ENCODE data around the gene BTBD17. TPM values are rescaled to one million over a fixed set of nuclear protein-coding genes. Genes with fewer than 3 reads are reported as not detected.

Gene BTBD17
- total RNA-seq, 1 experiment from 2014 or later = not detected

DNA sequence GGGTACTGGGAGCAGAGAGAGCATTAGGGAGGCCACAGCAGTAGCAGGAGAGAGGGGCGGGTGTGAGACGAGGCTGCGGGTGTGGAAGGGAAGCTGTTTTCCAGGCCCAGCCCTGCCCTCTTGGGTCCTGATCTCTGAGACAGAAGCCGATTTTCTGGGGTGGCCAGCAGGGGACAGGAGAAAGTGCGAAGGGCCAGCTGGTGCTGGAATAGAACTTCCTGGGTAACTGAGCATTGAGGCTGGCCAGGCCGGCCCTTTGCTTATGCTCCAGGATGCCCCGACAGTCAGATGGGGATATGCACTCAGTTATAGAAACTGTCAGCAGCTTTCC, 804 bp downstream of the BTBD17 start:
- H3K9me2 ChIP-seq (ENCODE audit: insufficient read depth) = no peaks in the 10 kb centered on the region
- intact Hi-C loops (cut with micrococcal nuclease) = loop anchor here (1.0 kb wide), 1 partner anchor 60 kb away; no protein-coding TSS in a partner anchor
- no peaks in the 10 kb centered on the region for H3K27me3 ChIP-seq (ENCODE audit: insufficient read depth, low read length)
- no peak overlapping the region for H3K4me2 ChIP-seq (ENCODE audit: low read length)
- H3K36me3 ChIP-seq (ENCODE audit: control insufficient read depth in 1 of 2, insufficient read depth in 2 of 2, low read length in 2 of 2) = no peaks in the 10 kb centered on the region
- H2AFZ ChIP-seq (ENCODE audit: low read depth, low read length, poor library complexity, severe bottlenecking) = no peak overlapping the region
- ChIA-PET CTCF (interaction anchor here (0.6 to 5.6 kb wide), 16 partner anchors 8 to 175 kb away, joined by 3 to 32 read pairs (median 6); no protein-coding TSS in a partner anchor), RAD21 (ENCODE audit: low non-redundant PET in 1 of 2, low total read pairs in 2 of 2, uncharacterized antibody in 2 of 2, unreplicated experiment in 2 of 2) (interaction anchor here in 1 of 2 experiments (0.8 kb wide), 1 partner anchor 55 kb away, joined by 3 read pairs; no protein-coding TSS in a partner anchor), POLR2A (interaction anchor here (0.9 kb wide), 1 partner anchor 60 kb away, joined by 3 read pairs; no protein-coding TSS in a partner anchor)
- no peak for DNase-seq (ENCODE audit: low read depth, low spot score)
- H3K9ac ChIP-seq (ENCODE audit: low read length) = no peak overlapping the region
- no peaks in the 10 kb centered on the region for H4K20me1 ChIP-seq (ENCODE audit: insufficient read depth)
- no TSS peak for BruUV-seq (replicated peaks)
- no peak for TF ChIP-seq CBX3 (IDR thresholded peaks at IDR 0.05; ENCODE audit: low read depth)
- TF ChIP-seq, protein P1, sequence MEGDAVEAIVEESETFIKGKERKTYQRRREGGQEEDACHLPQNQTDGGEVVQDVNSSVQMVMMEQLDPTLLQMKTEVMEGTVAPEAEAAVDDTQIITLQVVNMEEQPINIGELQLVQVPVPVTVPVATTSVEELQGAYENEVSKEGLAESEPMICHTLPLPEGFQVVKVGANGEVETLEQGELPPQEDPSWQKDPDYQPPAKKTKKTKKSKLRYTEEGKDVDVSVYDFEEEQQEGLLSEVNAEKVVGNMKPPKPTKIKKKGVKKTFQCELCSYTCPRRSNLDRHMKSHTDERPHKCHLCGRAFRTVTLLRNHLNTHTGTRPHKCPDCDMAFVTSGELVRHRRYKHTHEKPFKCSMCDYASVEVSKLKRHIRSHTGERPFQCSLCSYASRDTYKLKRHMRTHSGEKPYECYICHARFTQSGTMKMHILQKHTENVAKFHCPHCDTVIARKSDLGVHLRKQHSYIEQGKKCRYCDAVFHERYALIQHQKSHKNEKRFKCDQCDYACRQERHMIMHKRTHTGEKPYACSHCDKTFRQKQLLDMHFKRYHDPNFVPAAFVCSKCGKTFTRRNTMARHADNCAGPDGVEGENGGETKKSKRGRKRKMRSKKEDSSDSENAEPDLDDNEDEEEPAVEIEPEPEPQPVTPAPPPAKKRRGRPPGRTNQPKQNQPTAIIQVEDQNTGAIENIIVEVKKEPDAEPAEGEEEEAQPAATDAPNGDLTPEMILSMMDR (IDR thresholded peaks at IDR 0.05 in 2 of 3, conservative IDR thresholded peaks at IDR 0.05 in 1 of 3; ENCODE audit: borderline replicate concordance in 1 of 3, insufficient read depth in 1 of 3, low read depth in 2 of 3, low read length in 2 of 3) = peak in 1 of 3 experiments; percentile 9; a peak in 1 of 6 replicates
- H3K9me3 ChIP-seq (ENCODE audit: control insufficient read depth in 1 of 2, insufficient read depth in 1 of 2, low read depth in 1 of 2, low read length in 2 of 2) = no peaks in the 10 kb centered on the region
- peaks cover 0 to 8% of the 10 kb centered on the region in 2 experiments; a peak in 1 of 4 replicates for H3K4me1 ChIP-seq (ENCODE audit: control insufficient read depth in 1 of 2, insufficient read depth in 2 of 2, low read length in 2 of 2)
- ATAC-seq = peak; percentile 28; the same call in 1 of the 2 replicates
- H3K27ac ChIP-seq (ENCODE audit: low read depth, low read length) = no peak overlapping the region; the same call in 1 of the 2 replicates
- H3K4me3 ChIP-seq (replicated peaks in 1 of 2; ENCODE audit: low read depth in 1 of 2, low read length in 2 of 2) = no peak overlapping the region
- H3K79me2 ChIP-seq (ENCODE audit: insufficient read depth, low read length) = no peaks in the 10 kb centered on the region

DNA sequence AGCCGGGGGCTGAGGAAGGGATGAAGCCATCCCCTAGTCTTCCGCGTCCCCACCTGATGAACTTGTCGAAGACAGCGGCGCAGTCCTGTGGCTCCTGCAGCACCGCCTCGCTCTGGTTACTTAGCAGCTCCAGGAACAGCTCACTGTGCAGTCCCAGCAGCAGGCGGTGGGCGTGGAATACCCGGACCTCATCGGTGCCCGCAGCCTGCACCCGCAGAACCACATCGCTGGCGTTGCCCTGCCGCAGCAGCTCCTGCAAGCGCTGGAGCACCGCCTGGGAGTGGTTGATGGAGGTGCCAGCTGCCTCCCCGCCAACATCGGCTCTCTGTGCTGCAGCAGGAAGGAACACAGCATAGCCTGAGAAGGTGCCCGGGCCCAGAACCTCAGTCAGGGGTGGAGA, 1.8 kb downstream of the BTBD17 start:
- no peaks in the 10 kb centered on the region for H3K9me3 ChIP-seq (ENCODE audit: control insufficient read depth in 1 of 2, insufficient read depth in 1 of 2, low read depth in 1 of 2, low read length in 2 of 2)
- H3K4me3 ChIP-seq (replicated peaks in 1 of 2; ENCODE audit: low read depth in 1 of 2, low read length in 2 of 2) = no peak overlapping the region
- no peak overlapping the region for H3K27ac ChIP-seq (ENCODE audit: low read depth, low read length)
- no peaks in the 10 kb centered on the region for H3K36me3 ChIP-seq (ENCODE audit: control insufficient read depth in 1 of 2, insufficient read depth in 2 of 2, low read length in 2 of 2)
- H4K20me1 ChIP-seq (ENCODE audit: insufficient read depth) = no peaks in the 10 kb centered on the region
- H3K79me2 ChIP-seq (ENCODE audit: insufficient read depth, low read length) = no peaks in the 10 kb centered on the region
- ChIA-PET CTCF (interaction anchor here (1.6 to 5.6 kb wide), 4 partner anchors 8 to 60 kb away, joined by 6 to 32 read pairs (median 16); no protein-coding TSS in a partner anchor), RAD21 (ENCODE audit: low non-redundant PET in 1 of 2, low total read pairs in 2 of 2, uncharacterized antibody in 2 of 2, unreplicated experiment in 2 of 2) (no interaction called here), POLR2A (no interaction called here)
- BruUV-seq (replicated peaks) = no TSS peak
- DNase-seq (ENCODE audit: low read depth, low spot score) (no peak), ATAC-seq (no peak)
- H3K4me1 ChIP-seq (ENCODE audit: control insufficient read depth in 1 of 2, insufficient read depth in 2 of 2, low read length in 2 of 2) = peaks cover 0 to 8% of the 10 kb centered on the region in 2 experiments; a peak in 1 of 4 replicates
- H3K27me3 ChIP-seq (ENCODE audit: insufficient read depth, low read length) = no peaks in the 10 kb centered on the region
- no peak overlapping the region for H3K4me2 ChIP-seq (ENCODE audit: low read length)
- H3K9me2 ChIP-seq (ENCODE audit: insufficient read depth) = no peaks in the 10 kb centered on the region
- intact Hi-C loops (cut with micrococcal nuclease) = no loop called here
- H3K9ac ChIP-seq (ENCODE audit: low read length) = no peak overlapping the region
- H2AFZ ChIP-seq (ENCODE audit: low read depth, low read length, poor library complexity, severe bottlenecking) = no peak overlapping the region
- TF ChIP-seq, protein P2, sequence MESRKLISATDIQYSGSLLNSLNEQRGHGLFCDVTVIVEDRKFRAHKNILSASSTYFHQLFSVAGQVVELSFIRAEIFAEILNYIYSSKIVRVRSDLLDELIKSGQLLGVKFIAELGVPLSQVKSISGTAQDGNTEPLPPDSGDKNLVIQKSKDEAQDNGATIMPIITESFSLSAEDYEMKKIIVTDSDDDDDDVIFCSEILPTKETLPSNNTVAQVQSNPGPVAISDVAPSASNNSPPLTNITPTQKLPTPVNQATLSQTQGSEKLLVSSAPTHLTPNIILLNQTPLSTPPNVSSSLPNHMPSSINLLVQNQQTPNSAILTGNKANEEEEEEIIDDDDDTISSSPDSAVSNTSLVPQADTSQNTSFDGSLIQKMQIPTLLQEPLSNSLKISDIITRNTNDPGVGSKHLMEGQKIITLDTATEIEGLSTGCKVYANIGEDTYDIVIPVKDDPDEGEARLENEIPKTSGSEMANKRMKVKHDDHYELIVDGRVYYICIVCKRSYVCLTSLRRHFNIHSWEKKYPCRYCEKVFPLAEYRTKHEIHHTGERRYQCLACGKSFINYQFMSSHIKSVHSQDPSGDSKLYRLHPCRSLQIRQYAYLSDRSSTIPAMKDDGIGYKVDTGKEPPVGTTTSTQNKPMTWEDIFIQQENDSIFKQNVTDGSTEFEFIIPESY (IDR thresholded peaks at IDR 0.05; ENCODE audit: extremely low read depth, insufficient replicate concordance, low read length) = no peak
- TF ChIP-seq FOSL1 (IDR thresholded peaks at IDR 0.05; ENCODE audit: low read depth) = no peak
- TF ChIP-seq, protein P3, sequence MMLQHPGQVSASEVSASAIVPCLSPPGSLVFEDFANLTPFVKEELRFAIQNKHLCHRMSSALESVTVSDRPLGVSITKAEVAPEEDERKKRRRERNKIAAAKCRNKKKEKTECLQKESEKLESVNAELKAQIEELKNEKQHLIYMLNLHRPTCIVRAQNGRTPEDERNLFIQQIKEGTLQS (IDR thresholded peaks at IDR 0.05) = no peak
- no peak for TF ChIP-seq EZH2 (IDR thresholded peaks at IDR 0.05)
- TF ChIP-seq SRF (IDR thresholded peaks at IDR 0.05; ENCODE audit: low read depth) = no peak
- TF ChIP-seq, protein P4, sequence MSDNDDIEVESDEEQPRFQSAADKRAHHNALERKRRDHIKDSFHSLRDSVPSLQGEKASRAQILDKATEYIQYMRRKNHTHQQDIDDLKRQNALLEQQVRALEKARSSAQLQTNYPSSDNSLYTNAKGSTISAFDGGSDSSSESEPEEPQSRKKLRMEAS (IDR thresholded peaks at IDR 0.05) = no peak
- no peak for TF ChIP-seq POLR2AphosphoS5 (IDR thresholded peaks at IDR 0.05; ENCODE audit: low read depth, low read length)
- TF ChIP-seq SIN3A (IDR thresholded peaks at IDR 0.05; ENCODE audit: low read depth) = no peak
- TF ChIP-seq ZNF274 (IDR thresholded peaks at IDR 0.05; ENCODE audit: low read depth, low read length) = no peak

Data from HCT116 (cell line).